ENCODE results near the gene FOXM1.
"Not testable (repeated sequence)": the region's sequence is repeated elsewhere in the genome, so short reads cannot be mapped to it uniquely, and the experiment has no call there.

Gene FOXM1

GRCh38 chr12:2879853-2880252 is 2.9 kb upstream of the FOXM1 start:
- DNase-seq (ENCODE audit: low read depth in 2 of 2) = no peak

GRCh38 chr12:2877953-2878732 is 1.2 kb upstream of the FOXM1 start:
- DNase-seq (ENCODE audit: low read depth in 2 of 2) = no peak

- DNase-seq (ENCODE audit: low read depth in 2 of 2) = no peak
Measured at GRCh38 chr12:2876431-2877046, 435 bp downstream of the FOXM1 start.

GRCh38 chr12:2868986-2869632 is 7.9 kb downstream of the FOXM1 start:
- not testable (repeated sequence) for DNase-seq (ENCODE audit: low read depth in 2 of 2)

GRCh38 chr12:2864198-2864597 is 12.8 kb downstream of the FOXM1 start:
- no peak for DNase-seq (ENCODE audit: low read depth in 2 of 2)

GRCh38 chr12:2863402-2863801 is 13.6 kb downstream of the FOXM1 start:
- not testable (repeated sequence) for DNase-seq (ENCODE audit: low read depth in 2 of 2)

GRCh38 chr12:2862876-2863275 is 14.1 kb downstream of the FOXM1 start:
- no peak for DNase-seq (ENCODE audit: low read depth in 2 of 2)

- no peak for DNase-seq (ENCODE audit: low read depth in 2 of 2)
Measured at GRCh38 chr12:2860170-2860569, 16.8 kb downstream of the FOXM1 start.

DNA sequence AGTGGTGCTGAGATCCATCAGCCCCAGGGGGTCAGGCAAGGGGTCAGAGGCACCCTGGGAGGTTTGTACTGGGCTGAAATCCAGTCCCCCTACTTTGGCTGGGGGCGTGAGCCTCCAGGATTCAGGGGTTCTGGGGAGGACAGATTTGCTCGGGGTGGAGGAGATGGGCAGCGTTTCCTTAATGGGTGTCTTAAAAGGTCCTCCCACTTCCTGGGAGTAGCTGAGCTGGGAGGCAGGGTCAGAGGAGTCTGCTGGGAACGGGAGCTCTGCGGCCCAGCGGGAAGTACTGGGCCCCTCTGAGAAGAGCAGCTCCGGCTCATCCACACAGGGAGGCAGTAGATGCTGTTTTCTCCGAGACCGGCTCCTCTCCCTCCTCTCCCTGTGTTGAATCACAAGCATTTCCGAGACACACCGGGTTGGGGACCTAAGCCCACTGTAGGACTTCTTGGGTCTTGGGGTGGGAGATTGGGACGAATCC is 18.0 kb downstream of the FOXM1 start:
- DNase-seq (ENCODE audit: low read depth in 2 of 2) = no peak

GRCh38 chr12:2858334-2858733 is 18.6 kb downstream of the FOXM1 start:
- no peak for DNase-seq (ENCODE audit: low read depth in 2 of 2)

DNA sequence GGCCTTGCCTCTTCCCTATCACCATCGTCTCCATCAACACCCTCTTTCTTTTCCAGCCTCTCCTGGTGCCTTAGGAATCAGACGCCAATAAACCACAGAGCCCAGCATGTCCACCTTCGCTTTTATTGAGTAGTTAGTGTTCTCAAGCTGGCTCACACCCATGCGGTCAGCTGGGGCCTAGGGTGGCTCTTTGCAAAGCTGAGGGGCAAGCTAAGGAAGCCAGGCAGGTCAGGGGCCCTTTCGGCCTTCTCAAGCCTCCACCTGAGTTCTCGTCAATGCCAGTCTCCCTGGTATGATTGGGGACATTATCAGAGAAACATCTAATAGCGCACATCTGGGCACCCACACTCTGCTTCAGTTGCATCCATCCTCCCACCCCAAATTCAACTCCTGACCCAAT is 19.4 kb downstream of the FOXM1 start:
- no peak for DNase-seq (ENCODE audit: low read depth in 2 of 2)

DNA sequence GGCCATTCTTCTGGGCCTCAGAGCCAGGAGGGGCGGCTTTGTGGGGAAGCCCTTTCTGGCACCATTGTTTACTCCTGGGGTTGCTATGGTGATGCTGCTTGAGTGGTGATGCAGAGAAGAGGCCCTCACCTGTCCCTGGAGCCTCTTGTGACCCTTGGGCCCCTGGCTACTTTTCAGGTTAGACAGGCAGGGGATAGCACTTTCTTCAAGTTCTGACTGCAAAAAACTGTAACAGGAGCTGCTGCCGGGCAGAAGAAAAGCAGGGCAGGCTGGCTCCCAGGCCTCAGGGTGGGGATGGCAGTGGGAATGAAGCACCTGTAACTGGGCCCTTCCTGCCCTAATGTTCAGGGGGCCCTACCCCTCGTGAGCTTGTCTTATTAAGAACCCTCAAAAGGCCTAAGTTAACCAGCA is 19.9 kb downstream of the FOXM1 start, which contains the start of gene TEX52:
TEX52 (minus strand) TSS at position 19 of the 411 bp plus-strand sequence; CDS start at position 6, 13 bp downstream.
- no peak for DNase-seq (ENCODE audit: low read depth in 2 of 2)

DNA sequence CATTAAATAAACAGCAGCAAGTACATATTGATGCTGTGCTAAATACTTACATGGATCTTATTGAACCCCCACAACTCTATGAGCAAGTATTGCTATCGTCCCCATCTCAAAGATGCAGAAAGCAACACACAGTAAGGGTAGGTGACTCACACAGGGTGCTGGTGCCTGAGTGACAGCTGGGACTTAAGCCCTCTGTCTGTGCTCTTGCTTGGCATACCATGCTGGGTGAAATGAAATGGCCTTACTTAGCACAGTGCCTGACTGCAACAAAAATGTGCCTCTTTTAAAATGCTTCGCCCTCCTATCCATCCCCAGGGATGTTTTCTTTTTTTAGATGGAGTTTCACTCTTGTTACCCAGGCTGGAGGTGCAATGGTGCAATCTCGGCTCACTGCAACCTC is 20.9 kb downstream of the FOXM1 start:
- no peak for DNase-seq (ENCODE audit: low read depth in 2 of 2)

DNA sequence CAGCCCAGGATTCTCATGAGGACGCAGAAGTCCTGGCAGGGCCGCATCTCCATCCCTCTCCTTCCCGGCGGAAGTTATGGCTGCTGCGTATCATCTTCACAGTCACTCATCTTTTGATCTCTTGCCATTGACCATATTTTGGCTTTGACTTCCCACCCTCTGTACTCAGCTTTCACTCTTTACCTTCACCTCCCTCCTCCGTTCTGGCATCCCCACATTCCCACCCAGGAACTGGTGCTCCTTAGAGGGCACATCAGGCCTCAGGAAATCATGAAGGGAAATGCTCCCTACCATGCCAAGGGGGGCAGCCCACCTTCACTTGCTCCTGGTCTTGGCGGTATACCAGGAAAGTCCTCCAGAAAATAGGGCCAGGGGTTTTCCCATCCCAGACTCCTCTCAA is 21.4 kb downstream of the FOXM1 start:
- DNase-seq (ENCODE audit: low read depth in 2 of 2) = no peak

GRCh38 chr12:2854669-2855453 is 22.1 kb downstream of the FOXM1 start:
- DNase-seq (ENCODE audit: low read depth in 2 of 2) = no peak

- peak in 1 of 2 donors; percentile 27 for DNase-seq (ENCODE audit: low read depth in 2 of 2)
Measured at GRCh38 chr12:2853626-2854025, 23.3 kb downstream of the FOXM1 start.

DNA sequence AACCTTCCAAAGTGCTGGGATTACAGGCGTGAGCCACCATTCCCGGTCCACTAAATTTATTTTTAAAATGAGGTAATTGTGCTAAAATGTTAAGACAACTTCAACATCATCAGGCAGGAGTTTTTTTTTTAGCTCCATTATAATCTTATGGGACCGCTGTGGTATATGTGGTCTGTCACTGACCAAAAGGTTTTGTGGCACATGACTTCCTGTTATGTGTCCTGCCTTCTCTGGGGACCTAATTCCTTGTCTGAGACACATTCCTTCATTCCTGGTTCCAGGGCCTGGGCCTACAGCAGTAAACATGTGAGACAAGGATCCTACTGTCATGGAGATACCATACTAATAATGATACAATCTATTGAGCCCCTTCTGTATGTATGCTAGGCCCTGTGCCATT is 25.0 kb downstream of the FOXM1 start:
- DNase-seq (ENCODE audit: low read depth in 2 of 2) = no peak

DNA sequence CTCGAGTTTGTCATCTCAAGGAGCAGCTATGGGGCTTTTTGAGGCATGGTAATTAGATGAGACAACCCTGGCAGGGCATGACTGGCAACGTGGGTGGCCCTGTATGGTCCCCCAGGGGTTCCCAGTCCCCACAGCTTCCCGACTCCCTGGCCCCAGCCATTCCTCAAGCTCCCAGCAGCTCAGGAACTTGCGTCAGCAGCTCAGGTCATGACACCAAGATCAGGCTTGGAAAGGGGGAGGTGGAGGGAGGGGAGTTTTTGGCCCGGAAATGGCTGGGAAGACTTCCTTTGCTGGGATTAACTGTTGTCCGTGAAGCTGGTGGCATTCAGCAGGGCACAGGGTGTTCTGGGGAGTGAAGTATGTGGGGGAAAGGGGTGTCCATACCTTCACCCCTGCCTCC is 31.7 kb downstream of the FOXM1 start:
- DNase-seq (ENCODE audit: low read depth in 2 of 2) = no peak

DNA sequence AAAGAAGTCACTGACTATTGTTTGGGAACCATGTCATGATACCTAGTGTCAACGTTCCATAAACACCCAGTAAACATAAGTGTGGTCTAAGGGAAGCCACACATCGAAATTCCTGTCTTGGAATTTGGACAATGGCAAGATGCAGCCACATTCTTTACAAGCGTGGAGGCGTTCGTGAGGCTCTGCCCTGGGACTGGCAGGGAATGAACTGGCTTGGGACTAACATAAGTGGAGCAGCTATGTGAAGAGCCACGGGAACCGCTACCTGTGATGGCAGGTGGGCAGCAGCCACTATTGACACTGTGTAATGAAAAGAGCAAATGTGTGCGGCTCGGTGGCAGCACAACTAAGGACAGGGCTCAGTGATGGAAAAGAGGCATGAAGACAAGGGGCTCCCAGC is 32.2 kb downstream of the FOXM1 start:
- DNase-seq (ENCODE audit: low read depth in 2 of 2) = no peak

DNA sequence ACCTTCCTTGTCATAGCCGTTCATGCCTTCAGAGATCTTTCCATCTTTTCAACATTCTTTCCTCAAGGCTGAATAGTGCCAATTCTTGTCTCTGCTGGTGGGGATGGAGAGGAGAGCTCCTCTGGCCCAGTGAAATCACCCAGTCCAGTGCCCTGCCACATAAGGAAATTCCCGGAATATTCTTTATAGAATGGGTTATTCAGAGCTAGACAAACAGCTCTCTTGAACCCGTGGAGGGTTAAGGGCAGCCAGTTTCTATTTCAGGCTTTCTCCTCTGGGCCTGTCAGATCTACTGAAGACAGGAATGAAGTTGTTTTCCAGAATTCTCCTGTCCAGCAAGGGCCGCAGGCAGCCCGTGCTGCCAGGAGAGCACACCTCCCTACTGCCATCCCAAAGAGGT is 34.0 kb downstream of the FOXM1 start:
- DNase-seq (ENCODE audit: low read depth in 2 of 2) = no peak

GRCh38 chr12:2841056-2841650 is 35.8 kb downstream of the FOXM1 start:
- no peak for DNase-seq (ENCODE audit: low read depth in 2 of 2)

- DNase-seq (ENCODE audit: low read depth in 2 of 2) = no peak
Measured at GRCh38 chr12:2836574-2836973, 40.4 kb downstream of the FOXM1 start.

All from stimulated activated CD4-positive, alpha-beta T cell treated with anti-CD3 and anti-CD28 coated beads, Interleukin-1b, Interleukin-23, amount 100 ng/mL, for 1 hour (primary cell).